ENCODE measurements around the gene TMEM192.
"Not testable (repeated sequence)": the region's sequence is repeated elsewhere in the genome, so short reads cannot be mapped to it uniquely, and the experiment has no call there.

Gene TMEM192

GRCh38 chr4:165052627-165053026, 60.0 kb downstream of the TMEM192 start:
- Histone ChIP-seq H3K36me3 (ENCODE audit: control insufficient read depth, insufficient read depth, low read length) (no peaks in the 10 kb centered on the region), H3K27me3 (ENCODE audit: control insufficient read depth, insufficient read depth, low read length) (no peaks in the 10 kb centered on the region)

GRCh38 chr4:165048170-165048569, 64.5 kb downstream of the TMEM192 start:
- no peak overlapping the region for H3K4me3 ChIP-seq (ENCODE audit: low read depth, low read length)
- peaks cover 3% of the 10 kb centered on the region for H3K4me1 ChIP-seq (ENCODE audit: control insufficient read depth, insufficient read depth, low read length)
- H3K9me3 ChIP-seq (ENCODE audit: control insufficient read depth, insufficient read depth, low read length), result no peaks in the 10 kb centered on the region
- no peaks in the 10 kb centered on the region for H3K27me3 ChIP-seq (ENCODE audit: control insufficient read depth, insufficient read depth, low read length)
- H3K9ac ChIP-seq (ENCODE audit: low read depth, low read length), result no peak overlapping the region
- H3K36me3 ChIP-seq (ENCODE audit: control insufficient read depth, insufficient read depth, low read length), result no peaks in the 10 kb centered on the region

More at GRCh38 chr4:165052627-165053026, 60.0 kb downstream of the TMEM192 start:
- H3K9me3 ChIP-seq (ENCODE audit: control insufficient read depth, insufficient read depth, low read length), result no peaks in the 10 kb centered on the region
- H3K9ac ChIP-seq (ENCODE audit: low read depth, low read length), result no peak overlapping the region
- H3K4me1 ChIP-seq (ENCODE audit: control insufficient read depth, insufficient read depth, low read length), result peaks cover 3% of the 10 kb centered on the region
- H3K4me3 ChIP-seq (ENCODE audit: low read depth, low read length), result no peak overlapping the region

GRCh38 chr4:165031436-165032211, 81.0 kb downstream of the TMEM192 start, which contains the start of gene TRIM60:
Gene TRIM60 (plus strand): TSS chr4:165031999. CDS start chr4:165040073, 8,074 bp downstream.
- no peaks in the 10 kb centered on the region for H3K27me3 ChIP-seq (ENCODE audit: control insufficient read depth, insufficient read depth, low read length)
- H3K36me3 ChIP-seq (ENCODE audit: control insufficient read depth, insufficient read depth, low read length), result no peaks in the 10 kb centered on the region
- no peaks in the 10 kb centered on the region for H3K9me3 ChIP-seq (ENCODE audit: control insufficient read depth, insufficient read depth, low read length)
- H3K4me3 ChIP-seq (ENCODE audit: low read depth, low read length), result no peak within 1 kb of the TSS
- H3K9ac ChIP-seq (ENCODE audit: low read depth, low read length), result no peak within 1 kb of the TSS
- H3K4me1 ChIP-seq (ENCODE audit: control insufficient read depth, insufficient read depth, low read length), result no peaks in the 10 kb centered on the region

- Histone ChIP-seq H3K4me1 (ENCODE audit: control insufficient read depth, insufficient read depth, low read length) (no peaks in the 10 kb centered on the region), H3K9me3 (ENCODE audit: control insufficient read depth, insufficient read depth, low read length) (no peaks in the 10 kb centered on the region), H3K4me3 (ENCODE audit: low read depth, low read length) (no peak overlapping the region), H3K36me3 (ENCODE audit: control insufficient read depth, insufficient read depth, low read length) (no peaks in the 10 kb centered on the region), H3K27me3 (ENCODE audit: control insufficient read depth, insufficient read depth, low read length) (no peaks in the 10 kb centered on the region), H3K9ac (ENCODE audit: low read depth, low read length) (no peak overlapping the region)
These were observed 84.8 kb downstream of the TMEM192 start for GRCh38 chr4:165027762-165028402.

GRCh38 chr4:165025782-165026181, 86.9 kb downstream of the TMEM192 start:
- not testable (repeated sequence) for H3K9ac ChIP-seq (ENCODE audit: low read depth, low read length); H3K4me1 ChIP-seq (ENCODE audit: control insufficient read depth, insufficient read depth, low read length); H3K27me3 ChIP-seq (ENCODE audit: control insufficient read depth, insufficient read depth, low read length)

More at GRCh38 chr4:165025782-165026181, 86.9 kb downstream of the TMEM192 start:
- not testable (repeated sequence) for H3K4me3 ChIP-seq (ENCODE audit: low read depth, low read length); H3K36me3 ChIP-seq (ENCODE audit: control insufficient read depth, insufficient read depth, low read length); H3K9me3 ChIP-seq (ENCODE audit: control insufficient read depth, insufficient read depth, low read length)

All from iPS-15b (cell line).